Activated gamma-delta T cell treated with anti-CD3 and anti-CD28 coated beads, Interleukin-2, amount 50 U/mL, for 16 hours (primary cell): ENCODE data around the gene ERC1.
"Not testable (repeated sequence)": the region's sequence is repeated elsewhere in the genome, so short reads cannot be mapped to it uniquely, and the experiment has no call there.

Source experiments
- DNase-seq: peaks from one replicate; pipeline ENCODE4 v3.0.0-alpha.2; 2020; ENCODE audit warnings: low read depth

ERC1 gene

GRCh38 chr12:1078002-1078401 is 87.0 kb downstream of the ERC1 start:
- no peak for DNase-seq

- DNase-seq: no peak
Observed at GRCh38 chr12:1080520-1081223, 89.6 kb downstream of the ERC1 start.

DNA sequence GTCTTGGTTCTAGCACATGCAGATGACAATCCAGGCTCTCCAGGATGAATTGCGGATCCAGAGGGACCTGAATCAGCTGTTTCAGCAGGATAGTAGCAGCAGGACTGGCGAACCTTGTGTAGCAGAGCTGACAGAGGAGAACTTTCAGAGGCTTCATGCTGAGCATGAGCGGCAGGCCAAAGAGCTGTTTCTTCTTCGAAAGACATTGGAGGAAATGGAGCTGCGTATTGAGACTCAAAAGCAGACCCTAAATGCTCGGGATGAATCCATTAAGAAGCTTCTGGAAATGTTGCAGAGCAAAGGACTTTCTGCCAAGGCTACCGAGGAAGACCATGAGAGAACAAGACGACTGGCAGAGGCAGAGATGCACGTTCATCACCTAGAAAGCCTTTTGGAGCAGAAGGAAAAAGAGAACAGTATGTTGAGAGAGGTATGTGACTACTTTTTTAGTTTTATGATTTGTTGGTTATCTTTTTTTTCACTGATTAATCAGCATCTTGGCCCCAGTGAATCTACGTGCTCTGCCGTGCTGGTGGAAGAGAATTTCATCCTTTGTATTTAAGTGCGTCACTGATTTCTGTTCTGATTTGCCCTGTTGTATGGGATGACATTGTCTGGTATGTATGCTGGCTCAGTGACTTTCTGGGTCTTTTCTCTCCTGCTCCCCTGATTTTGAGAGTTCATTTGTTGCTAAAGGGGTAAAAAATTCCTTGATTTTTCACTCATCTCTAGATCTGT is 92.3 kb downstream of the ERC1 start:
- no peak for DNase-seq

DNA sequence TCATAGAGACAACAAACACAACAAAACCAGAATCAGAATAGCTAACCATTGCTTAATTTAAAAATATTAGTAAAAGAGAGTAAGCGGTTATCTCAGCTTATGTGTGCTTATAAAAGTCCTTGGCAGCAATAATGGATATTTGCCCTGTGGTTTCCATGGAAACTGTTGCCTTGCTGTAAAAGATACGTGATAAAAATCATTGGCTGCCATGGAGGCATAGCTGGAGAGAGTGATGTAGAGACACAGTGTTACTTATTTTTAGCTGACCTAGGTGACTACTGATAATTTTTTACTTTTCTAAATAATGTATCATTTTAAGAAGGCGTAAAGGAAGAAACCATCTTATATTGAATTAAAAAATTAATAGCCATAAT is 92.9 kb downstream of the ERC1 start:
- no peak for DNase-seq

DNA sequence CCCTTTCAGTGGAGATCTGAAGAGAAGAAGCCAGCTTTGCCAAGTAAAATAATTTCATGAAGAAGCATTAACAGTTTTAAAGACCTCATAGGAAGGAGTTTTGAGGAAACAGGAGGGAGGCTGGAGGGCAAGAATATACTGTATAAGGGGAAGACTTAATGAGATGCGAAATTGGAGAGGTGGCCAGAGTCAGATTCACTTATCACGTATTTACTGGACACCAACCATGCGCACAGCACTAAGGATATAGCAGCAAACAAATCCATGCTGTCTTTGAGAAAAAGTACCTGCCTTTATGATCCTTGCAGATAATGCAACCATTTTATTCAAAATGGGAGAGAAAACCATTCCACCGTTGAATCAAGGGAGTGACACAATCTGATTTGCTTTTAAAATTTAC is 100.3 kb downstream of the ERC1 start:
- DNase-seq: no peak

- DNase-seq: peak; percentile 4
Observed at GRCh38 chr12:1093166-1093751, 102.2 kb downstream of the ERC1 start.

DNA sequence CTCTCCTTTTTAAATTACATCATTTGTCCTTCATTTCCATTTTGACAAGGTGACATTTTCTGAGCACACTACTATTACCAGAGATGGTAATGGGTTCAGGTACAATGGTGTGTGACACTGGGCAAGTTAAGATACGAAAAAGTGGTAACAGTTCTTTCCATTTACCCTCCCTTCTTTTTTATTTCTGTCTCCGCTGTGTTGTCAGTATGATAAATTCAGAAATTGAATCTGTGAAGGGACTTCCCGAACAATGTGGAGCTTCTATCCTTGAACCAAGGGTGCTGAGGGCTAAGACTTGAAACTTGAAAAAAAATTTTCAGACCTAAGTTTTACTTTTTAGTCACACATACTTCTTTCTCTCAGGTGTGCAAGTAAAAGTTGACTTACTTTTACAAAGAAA is 103.7 kb downstream of the ERC1 start:
- no peak for DNase-seq

DNA sequence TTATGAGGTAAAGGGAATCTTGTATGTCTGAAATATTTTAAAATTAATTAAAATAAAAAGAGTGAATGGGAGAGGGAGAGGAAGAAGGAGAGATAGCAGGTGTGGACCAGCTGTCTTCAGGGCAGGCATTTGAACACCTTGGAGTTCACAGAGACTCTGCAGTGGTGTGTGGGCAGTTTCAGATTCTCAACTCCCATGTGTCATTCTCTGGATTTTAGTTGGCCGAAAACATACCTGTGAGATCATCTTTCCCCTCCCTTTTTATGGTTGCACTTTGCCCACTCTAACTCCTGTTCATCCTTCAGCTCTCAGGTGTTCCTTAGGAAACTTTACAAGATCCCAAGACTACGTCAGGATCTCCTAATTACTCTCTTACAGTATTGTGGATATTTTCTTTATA is 108.1 kb downstream of the ERC1 start:
- DNase-seq: no peak

DNA sequence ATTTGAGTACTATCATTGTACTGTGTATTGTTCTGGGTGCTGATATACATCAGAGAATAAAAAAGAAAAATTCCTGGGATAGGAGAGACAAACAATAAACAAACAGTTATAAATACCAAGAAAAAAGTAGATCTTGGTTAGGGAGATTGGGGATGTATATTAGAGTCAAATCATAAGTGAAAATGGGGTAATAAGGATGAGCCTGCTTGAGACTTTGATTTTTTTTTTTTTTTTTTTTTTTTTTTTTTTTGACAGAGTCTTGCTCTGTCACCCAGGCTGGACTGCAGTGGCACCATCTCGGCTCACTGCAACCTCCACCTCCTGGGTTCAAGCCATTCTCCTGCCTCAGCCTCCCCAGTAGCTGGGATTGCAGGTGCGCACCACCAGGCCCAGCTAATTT is 108.6 kb downstream of the ERC1 start:
- not testable (repeated sequence) for DNase-seq

DNA sequence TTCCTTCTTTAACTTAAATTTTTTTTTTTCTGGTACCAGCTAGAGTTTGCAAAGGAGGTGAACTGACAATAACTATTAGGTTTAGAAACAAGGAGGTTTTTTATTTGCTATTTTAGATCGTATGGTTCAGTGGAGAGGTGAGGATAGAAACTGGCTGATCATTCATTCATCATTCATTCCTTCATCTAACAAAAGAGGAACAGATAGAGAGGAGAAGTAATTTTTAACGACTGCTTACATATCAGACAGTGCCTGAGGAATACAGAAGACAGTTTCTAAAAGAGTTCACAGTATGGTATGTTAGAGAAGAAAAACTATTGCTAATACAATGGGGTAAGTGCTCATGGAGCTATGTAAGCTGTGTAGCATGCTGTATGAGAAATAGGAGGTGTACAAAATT is 111.1 kb downstream of the ERC1 start:
- no peak for DNase-seq

GRCh38 chr12:1102791-1103450 is 111.9 kb downstream of the ERC1 start:
- no peak for DNase-seq

DNA sequence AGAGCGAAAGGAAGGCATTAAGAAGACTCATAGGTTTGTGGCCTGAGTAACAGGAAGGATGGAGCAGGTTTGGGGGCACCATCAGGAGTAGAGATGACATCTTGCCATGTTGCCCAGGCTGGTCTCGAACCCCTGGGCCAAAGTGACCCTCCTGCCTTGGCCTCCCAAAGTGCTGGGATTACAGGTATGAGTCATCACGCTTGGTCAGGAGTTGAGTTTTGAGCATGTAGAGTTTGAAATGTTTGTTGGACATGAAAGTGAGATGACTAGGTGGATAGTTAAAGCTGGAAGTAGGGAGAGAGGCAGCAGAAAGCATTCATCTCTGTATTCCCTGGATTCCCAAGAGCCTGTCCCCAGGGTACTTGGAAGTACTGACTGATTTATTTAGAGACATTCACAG is 112.6 kb downstream of the ERC1 start:
- no peak for DNase-seq

DNA sequence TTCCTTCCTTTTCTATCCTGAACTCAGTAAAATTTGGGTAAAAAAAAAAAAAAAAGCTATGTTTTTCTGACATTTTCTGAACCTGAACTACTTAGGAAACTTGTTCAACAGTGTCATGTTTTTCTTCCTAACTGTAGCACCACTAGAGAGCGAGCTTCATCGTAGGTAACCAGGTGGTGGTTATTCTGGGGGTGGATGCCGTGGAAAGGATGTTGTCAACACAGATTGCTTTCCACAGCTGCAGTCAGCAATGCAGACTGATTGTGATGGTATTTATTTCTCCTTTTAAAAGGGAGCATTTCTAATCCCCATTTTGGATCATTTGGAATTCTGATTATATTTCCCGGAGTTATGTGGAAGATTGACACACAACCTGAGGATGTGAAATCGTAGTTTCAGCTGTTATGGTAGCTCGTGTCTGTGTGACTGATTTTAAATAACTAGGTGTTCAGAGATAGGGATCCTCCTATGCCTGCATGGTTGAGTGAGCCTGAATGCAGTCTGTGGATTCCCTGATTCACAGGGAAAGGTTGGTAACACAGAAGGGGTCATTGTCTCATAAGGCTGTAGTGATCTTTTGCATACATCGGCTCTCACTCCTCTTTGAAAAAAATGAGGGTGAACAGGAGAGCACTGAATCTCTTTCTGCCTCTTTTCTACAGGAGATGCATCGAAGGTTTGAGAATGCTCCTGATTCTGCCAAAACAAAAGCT is 113.2 kb downstream of the ERC1 start:
- no peak for DNase-seq

DNA sequence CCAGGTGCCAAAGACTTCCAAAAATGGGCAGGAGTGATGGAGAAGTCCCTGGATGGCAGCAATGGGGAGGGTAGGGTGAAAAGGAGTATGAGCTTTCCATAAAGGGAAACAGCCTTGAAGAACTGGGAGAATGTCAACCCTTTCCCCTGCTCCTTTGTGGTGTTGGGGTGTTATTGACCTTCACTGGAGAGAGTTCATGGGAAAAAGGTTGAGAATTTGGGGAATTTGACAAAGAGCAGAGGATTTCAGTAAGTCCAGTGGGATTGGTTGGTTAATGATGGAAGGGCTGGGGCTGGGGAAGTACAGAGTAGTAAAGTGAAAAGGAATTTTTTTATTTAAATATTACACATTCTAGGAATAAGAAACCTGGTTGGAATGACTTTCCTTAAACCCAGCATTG is 116.6 kb downstream of the ERC1 start:
- DNase-seq: no peak

- DNase-seq: no peak
Observed at GRCh38 chr12:1108276-1108675, 117.3 kb downstream of the ERC1 start.

DNA sequence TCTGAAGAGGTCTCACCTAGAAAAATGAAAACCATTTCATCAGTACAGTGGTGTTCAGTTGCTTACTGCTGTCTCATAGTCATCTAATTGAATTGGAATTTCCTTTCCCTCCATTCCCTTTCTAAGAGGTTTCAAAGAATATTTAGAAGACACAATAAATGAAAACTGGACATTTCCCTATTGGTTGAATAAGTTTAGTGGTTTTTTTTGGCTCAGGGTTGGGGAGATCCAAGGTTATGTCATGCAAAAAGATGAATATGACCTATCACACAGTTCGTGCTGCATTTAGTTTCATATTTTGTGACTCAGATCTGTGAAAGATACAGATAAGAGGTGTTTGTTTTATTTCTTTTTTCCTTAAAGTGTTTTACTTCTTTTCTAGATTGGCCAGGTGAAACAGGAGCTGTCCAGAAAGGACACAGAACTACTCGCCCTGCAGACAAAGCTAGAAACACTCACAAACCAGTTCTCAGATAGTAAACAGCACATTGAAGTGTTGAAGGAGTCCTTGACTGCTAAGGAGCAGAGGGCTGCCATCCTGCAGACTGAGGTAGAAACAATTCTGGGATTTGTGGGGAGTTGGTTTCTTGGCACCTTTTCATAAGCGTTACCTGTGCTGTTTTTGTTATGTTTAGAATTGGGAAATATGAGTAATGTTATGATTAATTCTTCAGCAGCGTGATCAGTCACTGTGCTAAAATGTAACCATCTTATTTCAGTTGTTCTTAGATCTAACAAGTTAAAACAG is 124.6 kb downstream of the ERC1 start:
- DNase-seq: no peak

DNA sequence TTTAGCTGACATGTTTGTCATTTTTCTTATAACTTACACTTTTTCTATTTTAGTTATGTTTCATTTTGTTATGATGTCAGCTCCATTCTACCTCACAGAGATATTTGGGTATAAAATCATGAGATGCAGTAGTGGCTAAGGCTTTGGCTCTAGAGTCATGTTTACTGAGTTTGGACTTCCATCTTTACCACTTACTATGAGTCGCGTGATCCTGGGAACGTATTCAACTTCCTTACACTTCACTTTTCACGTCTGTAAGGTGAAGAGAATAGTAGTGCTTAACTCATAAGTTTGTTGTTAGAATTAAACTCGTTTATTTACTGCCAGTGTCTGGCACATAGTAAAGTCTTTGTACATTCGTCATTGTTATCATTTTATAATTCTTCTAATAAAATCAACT is 126.3 kb downstream of the ERC1 start:
- no peak for DNase-seq

- peak; percentile 49 for DNase-seq
Observed at GRCh38 chr12:1117970-1118563, 127.0 kb downstream of the ERC1 start.

GRCh38 chr12:1122786-1123185 is 131.8 kb downstream of the ERC1 start:
- peak; percentile 22 for DNase-seq

- DNase-seq: no peak
Observed at GRCh38 chr12:1126091-1126490, 135.1 kb downstream of the ERC1 start.

- no peak for DNase-seq
Observed at GRCh38 chr12:1127021-1127420, 136.0 kb downstream of the ERC1 start.
